Measurements from ENCODE around the gene CKB. TPM values are rescaled to one million over a fixed set of nuclear protein-coding genes. Genes with fewer than 3 reads are reported as not detected.

CKB gene
- total RNA-seq, 1 donor from 2014 or later = 8.6 TPM

DNA sequence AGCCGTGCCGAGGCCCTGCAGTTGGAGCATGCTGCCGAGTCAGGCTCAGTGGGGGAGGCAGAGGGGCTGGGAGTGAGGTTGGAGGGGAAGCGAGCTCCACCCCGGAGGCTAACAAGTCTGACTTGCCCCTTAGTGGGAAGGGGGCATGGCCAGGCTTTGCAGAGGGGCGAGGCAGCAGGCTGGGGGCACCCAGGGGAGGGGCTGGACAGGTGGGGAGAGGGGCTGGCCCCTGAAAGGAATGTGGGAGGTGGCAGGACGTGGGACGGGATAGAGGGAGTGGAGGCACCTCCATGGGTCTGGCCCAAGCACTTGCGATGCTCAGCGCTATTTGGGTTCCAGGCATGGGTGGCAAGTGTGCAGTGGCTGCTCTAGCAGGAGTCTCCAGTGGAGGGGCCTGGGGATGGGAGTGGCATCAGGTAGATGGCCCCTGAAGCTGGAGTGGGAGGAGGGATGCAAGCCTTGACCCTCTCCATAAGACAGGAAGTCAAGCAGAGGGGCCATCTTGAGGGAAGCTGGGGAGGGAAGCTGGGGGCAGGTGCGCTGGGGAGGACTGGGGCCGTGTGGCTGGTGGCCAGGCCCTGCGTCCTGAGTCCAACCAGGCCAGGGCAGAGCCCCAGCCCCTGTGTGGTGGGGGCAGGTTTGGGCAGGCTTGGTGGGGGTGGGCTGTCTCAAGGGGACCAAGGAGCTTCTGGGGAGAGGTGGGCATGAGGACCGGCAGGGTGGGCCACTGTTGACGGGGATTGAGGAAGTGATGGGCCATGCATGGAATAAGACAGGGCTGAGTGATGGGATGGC lies 9.0 kb upstream of the CKB start:
- peaks cover 25% of the 10 kb centered on the region for H3K36me3 Mint-ChIP-seq (ENCODE audit: low read depth)
- TF ChIP-seq, protein P1, sequence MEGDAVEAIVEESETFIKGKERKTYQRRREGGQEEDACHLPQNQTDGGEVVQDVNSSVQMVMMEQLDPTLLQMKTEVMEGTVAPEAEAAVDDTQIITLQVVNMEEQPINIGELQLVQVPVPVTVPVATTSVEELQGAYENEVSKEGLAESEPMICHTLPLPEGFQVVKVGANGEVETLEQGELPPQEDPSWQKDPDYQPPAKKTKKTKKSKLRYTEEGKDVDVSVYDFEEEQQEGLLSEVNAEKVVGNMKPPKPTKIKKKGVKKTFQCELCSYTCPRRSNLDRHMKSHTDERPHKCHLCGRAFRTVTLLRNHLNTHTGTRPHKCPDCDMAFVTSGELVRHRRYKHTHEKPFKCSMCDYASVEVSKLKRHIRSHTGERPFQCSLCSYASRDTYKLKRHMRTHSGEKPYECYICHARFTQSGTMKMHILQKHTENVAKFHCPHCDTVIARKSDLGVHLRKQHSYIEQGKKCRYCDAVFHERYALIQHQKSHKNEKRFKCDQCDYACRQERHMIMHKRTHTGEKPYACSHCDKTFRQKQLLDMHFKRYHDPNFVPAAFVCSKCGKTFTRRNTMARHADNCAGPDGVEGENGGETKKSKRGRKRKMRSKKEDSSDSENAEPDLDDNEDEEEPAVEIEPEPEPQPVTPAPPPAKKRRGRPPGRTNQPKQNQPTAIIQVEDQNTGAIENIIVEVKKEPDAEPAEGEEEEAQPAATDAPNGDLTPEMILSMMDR (IDR thresholded peaks at IDR 0.05) = no peak
- DNase-seq = no peak
- no peak overlapping the region for H3K4me3 Mint-ChIP-seq
- H3K9me3 Mint-ChIP-seq = no peaks in the 10 kb centered on the region
- POLR2A ChIA-PET = no interaction called here
- H3K4me1 Mint-ChIP-seq = peaks cover 46% of the 10 kb centered on the region
- intact Hi-C loops (cut with micrococcal nuclease) = no loop called here
- CTCF ChIA-PET = interaction anchor here (0.9 to 1.4 kb wide), 3 partner anchors 10 to 15 kb away, joined by 4 to 6 read pairs (median 5); no protein-coding TSS in a partner anchor
- ATAC-seq (ENCODE audit: low read depth) = no peak
- peak overlapping the region; percentile 24 for H3K27ac Mint-ChIP-seq
- no peaks in the 10 kb centered on the region for H3K27me3 Mint-ChIP-seq

DNA sequence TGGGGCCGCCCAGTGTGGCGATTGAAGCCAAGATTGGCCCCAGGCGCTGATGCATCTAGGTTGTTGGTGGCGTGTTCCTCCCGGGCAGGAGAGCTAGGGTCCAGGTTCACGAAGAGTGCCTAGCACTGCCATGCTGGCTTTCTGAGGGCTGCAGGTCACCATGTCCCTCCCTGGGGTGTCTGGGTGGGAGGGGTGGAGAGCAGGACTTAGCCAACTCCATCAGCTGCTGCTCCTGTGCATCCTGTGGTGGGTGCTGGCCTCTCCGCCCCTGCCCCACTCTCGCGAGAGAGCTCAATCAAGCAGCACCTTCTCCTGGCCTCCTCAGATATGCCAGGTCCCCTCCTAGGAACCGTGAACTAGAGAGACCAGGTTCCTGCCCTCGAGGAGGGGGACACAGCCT lies 8.2 kb upstream of the CKB start:
- no peaks in the 10 kb centered on the region for H3K9me3 Mint-ChIP-seq
- ATAC-seq (ENCODE audit: low read depth) (no peak), DNase-seq (no peak)
- peaks cover 52% of the 10 kb centered on the region for H3K4me1 Mint-ChIP-seq
- H3K36me3 Mint-ChIP-seq (ENCODE audit: low read depth) = peaks cover 22% of the 10 kb centered on the region
- CTCF ChIA-PET = interaction anchor here (0.9 to 1.4 kb wide), 3 partner anchors 9 to 16 kb away, joined by 4 to 6 read pairs (median 5); no protein-coding TSS in a partner anchor
- intact Hi-C loops (cut with micrococcal nuclease) = no loop called here
- no peak overlapping the region for H3K27ac Mint-ChIP-seq
- POLR2A ChIA-PET = no interaction called here
- TF ChIP-seq, protein P1 (IDR thresholded peaks at IDR 0.05) = no peak
- no peak overlapping the region for H3K4me3 Mint-ChIP-seq
- no peaks in the 10 kb centered on the region for H3K27me3 Mint-ChIP-seq

DNA sequence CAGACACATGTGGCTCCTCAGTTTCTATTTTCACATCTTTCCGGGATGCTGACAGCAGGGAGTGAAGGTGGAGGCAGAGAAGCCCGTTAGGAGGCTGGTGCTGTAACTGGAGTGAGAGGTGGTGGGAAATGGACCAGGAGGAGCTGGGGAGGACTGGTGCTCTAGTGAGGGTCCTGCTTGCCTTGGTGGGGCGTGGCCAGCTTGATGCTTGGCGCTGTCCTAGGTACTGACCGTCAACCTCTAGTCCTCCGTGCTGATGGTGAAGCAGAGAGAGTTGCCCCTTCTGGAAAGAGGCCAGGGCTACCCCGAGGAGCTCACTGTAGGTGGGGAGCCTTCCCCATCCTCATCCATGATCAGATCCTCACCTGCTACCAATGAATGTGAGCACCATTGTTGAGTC lies 7.8 kb upstream of the CKB start:
- DNase-seq (no peak), ATAC-seq (ENCODE audit: low read depth) (no peak)
- H3K27ac Mint-ChIP-seq = peak overlapping the region; percentile 50
- no peaks in the 10 kb centered on the region for H3K9me3 Mint-ChIP-seq
- H3K4me3 Mint-ChIP-seq = peak overlapping the region; percentile 92
- ChIA-PET POLR2A (interaction anchor here (1.3 kb wide), 1 partner anchor 32 kb away, joined by 4 read pairs; the partner anchor contains the start of genes BAG5 and COA8), CTCF (interaction anchor here (0.9 to 1.4 kb wide), 3 partner anchors 9 to 16 kb away, joined by 4 to 6 read pairs (median 5); no protein-coding TSS in a partner anchor)
- intact Hi-C loops (cut with micrococcal nuclease) = no loop called here
- H3K4me1 Mint-ChIP-seq = peaks cover 57% of the 10 kb centered on the region
- TF ChIP-seq, protein P1 (IDR thresholded peaks at IDR 0.05) = no peak
- H3K27me3 Mint-ChIP-seq = no peaks in the 10 kb centered on the region
- peaks cover 22% of the 10 kb centered on the region for H3K36me3 Mint-ChIP-seq (ENCODE audit: low read depth)

DNA sequence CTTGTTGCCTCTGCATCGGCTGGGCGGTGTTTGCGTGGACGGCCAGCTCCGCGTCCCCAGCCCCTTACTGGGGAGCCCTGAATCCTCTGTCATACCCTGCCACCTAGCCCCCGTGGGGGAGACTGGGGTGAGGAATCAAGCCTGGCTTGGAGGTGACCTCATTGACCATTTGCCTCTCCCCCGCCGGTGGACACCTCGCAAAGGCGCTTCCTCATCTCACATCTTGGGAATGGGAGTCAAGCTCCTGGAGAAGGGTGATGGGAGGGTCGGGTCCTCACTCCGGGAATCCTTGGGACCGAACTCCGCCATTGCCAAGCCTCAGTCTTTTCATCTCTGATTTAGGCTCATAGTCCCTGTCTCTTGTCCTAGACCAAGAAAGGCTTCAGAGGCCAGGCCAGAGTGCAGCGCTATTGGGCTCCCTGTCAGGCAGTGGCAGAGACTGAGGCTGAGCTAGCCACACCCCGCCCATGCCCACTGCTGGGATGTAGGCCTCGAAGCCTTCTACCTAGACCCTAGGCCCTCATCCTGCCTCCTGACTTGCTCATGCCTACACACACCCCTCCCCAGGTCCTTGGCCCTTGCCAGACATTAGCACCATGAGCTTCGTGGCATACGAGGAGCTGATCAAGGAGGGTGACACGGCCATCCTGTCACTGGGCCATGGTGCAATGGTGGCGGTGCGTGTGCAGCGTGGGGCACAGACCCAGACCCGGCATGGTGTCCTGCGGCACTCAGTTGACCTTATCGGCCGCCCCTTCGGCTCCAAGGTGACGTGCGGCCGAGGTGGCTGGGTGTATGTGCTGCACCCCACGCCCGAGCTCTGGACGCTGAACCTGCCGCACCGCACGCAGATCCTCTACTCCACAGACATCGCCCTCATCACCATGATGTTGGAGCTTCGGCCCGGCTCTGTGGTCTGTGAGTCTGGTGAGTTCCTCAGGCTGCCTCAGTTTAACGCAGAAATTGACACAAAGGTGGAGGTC lies 7.0 kb upstream of the CKB start:
- Mint-ChIP-seq H3K27ac (peak overlapping the region; percentile 89), H3K36me3 (ENCODE audit: low read depth) (peaks cover 20% of the 10 kb centered on the region), H3K4me1 (peaks cover 61% of the 10 kb centered on the region), H3K9me3 (no peaks in the 10 kb centered on the region), H3K27me3 (no peaks in the 10 kb centered on the region), H3K4me3 (peak overlapping the region; percentile 92)
- intact Hi-C loops (cut with micrococcal nuclease) = loop anchor here (1.0 to 10.0 kb wide), 4 partner anchors 8 to 765 kb away; partner anchors contain the start of genes EIF5 and MARK3
- DNase-seq (no peak), ATAC-seq (ENCODE audit: low read depth) (no peak)
- TF ChIP-seq, protein P1 (IDR thresholded peaks at IDR 0.05) = no peak
- ChIA-PET CTCF (interaction anchor here (1.4 to 3.3 kb wide), 2 partner anchors 11 kb away, joined by 5 to 16 read pairs; no protein-coding TSS in a partner anchor), POLR2A (interaction anchor here (0.6 to 1.4 kb wide), 6 partner anchors 9 to 247 kb away, joined by 3 to 4 read pairs (median 4); partner anchors contain the start of genes BAG5 and COA8)
